ENCODE data around the gene AMOTL1.
A peak's percentile ranks its signal among the peaks of the same experiment; 100 is the strongest.

Gene AMOTL1

GRCh38 chr11:94759522-94759921, 8.6 kb upstream of the AMOTL1 start:
- WGBS (ENCODE audit: insufficient coverage) = 100% methylated on average over 1 of the region's 2 CpGs
- H3K4me1 ChIP-seq (ENCODE audit: control extremely low read depth in 1 of 4, control insufficient read depth in 4 of 4, insufficient read depth in 4 of 4, low read length in 3 of 4) = peaks cover 0 to 12% (median 7%) of the 10 kb centered on the region in 4 experiments
- no peaks in the 10 kb centered on the region for H3K36me3 ChIP-seq (ENCODE audit: control insufficient read depth in 4 of 4, insufficient read depth in 4 of 4, low read length in 3 of 4)
- H3K4me3 ChIP-seq (ENCODE audit: control insufficient read depth in 1 of 7, extremely low read depth in 1 of 7, insufficient read depth in 4 of 7, low read depth in 2 of 7, low read length in 6 of 7) = no peak overlapping the region
- ChIA-PET CTCF (interaction anchor here (0.7 to 4.3 kb wide), 7 partner anchors 9 to 388 kb away, joined by 3 to 34 read pairs (median 3); partner anchors contain the start of gene AMOTL1), POLR2A (interaction anchor here (0.6 kb wide), 1 partner anchor 247 kb away, joined by 3 read pairs; no protein-coding TSS in a partner anchor)
- no peaks in the 10 kb centered on the region for H3K27me3 ChIP-seq (replicated peaks in 2 of 5; ENCODE audit: control insufficient read depth in 4 of 5, insufficient read depth in 5 of 5, low read length in 4 of 5)
- DNase-seq = no peak
- no peak overlapping the region for H3K27ac ChIP-seq (ENCODE audit: insufficient read depth in 1 of 2, low read depth in 1 of 2, low read length in 2 of 2, poor library complexity in 1 of 2, severe bottlenecking in 2 of 2)
- H3K9me3 ChIP-seq (ENCODE audit: control extremely low read depth in 1 of 5, control insufficient read depth in 4 of 5, insufficient read depth in 2 of 5, low read depth in 1 of 5, low read length in 4 of 5) = no peaks in the 10 kb centered on the region

DNA sequence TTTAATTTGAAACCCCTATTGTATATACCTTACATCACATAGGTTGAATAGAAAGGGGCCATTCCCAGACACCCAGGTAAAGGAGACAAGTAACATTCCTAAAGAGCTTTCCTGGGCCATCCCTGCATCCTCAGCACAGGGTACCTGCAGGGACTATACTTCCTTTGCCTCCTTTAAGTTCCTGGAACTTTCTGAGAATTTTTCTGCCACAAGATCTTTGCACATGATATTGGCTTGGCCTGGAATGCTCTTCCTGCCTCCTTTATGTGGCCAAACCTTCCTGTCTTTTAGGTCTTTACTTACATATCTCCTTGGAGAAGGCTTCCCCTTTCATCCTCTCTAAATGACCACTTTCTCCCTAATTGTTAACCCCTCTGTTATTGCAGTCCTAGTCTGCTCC, 7.9 kb upstream of the AMOTL1 start:
- no peaks in the 10 kb centered on the region for H3K9me3 ChIP-seq (ENCODE audit: control extremely low read depth in 1 of 5, control insufficient read depth in 4 of 5, insufficient read depth in 2 of 5, low read depth in 1 of 5, low read length in 4 of 5)
- no peak for DNase-seq
- H3K27ac ChIP-seq (ENCODE audit: insufficient read depth in 1 of 2, low read depth in 1 of 2, low read length in 2 of 2, poor library complexity in 1 of 2, severe bottlenecking in 2 of 2) = no peak overlapping the region
- no peak overlapping the region for H3K4me3 ChIP-seq (ENCODE audit: control insufficient read depth in 1 of 7, extremely low read depth in 1 of 7, insufficient read depth in 4 of 7, low read depth in 2 of 7, low read length in 6 of 7)
- H3K36me3 ChIP-seq (ENCODE audit: control insufficient read depth in 4 of 4, insufficient read depth in 4 of 4, low read length in 3 of 4) = no peaks in the 10 kb centered on the region
- POLR2A ChIA-PET = no interaction called here
- H3K27me3 ChIP-seq (replicated peaks in 2 of 5; ENCODE audit: control insufficient read depth in 4 of 5, insufficient read depth in 5 of 5, low read length in 4 of 5) = no peaks in the 10 kb centered on the region
- CTCF ChIA-PET = interaction anchor here (1.0 to 4.3 kb wide), 4 partner anchors 8 to 163 kb away, joined by 3 to 34 read pairs (median 3); partner anchors contain the start of gene AMOTL1
- peaks cover 0 to 12% (median 7%) of the 10 kb centered on the region in 4 experiments for H3K4me1 ChIP-seq (ENCODE audit: control extremely low read depth in 1 of 4, control insufficient read depth in 4 of 4, insufficient read depth in 4 of 4, low read length in 3 of 4)

- CTCF ChIA-PET = interaction anchor here (0.8 to 8.9 kb wide), 12 partner anchors 8 to 147 kb away, joined by 3 to 84 read pairs (median 4); no protein-coding TSS in a partner anchor
- H3K27me3 ChIP-seq (replicated peaks in 2 of 5; ENCODE audit: control insufficient read depth in 4 of 5, insufficient read depth in 5 of 5, low read length in 4 of 5) = no peaks in the 10 kb centered on the region
- no peak overlapping the region for H3K27ac ChIP-seq (ENCODE audit: insufficient read depth in 1 of 2, low read depth in 1 of 2, low read length in 2 of 2, poor library complexity in 1 of 2, severe bottlenecking in 2 of 2)
- POLR2A ChIA-PET = interaction anchor here (0.7 to 0.9 kb wide), 2 partner anchors 23 to 211 kb away, joined by 3 read pairs; partner anchors contain the start of gene CWC15
- H3K4me1 ChIP-seq (ENCODE audit: control extremely low read depth in 1 of 4, control insufficient read depth in 4 of 4, insufficient read depth in 4 of 4, low read length in 3 of 4) = peaks cover 0 to 6% (median 3%) of the 10 kb centered on the region in 4 experiments
- H3K4me3 ChIP-seq (ENCODE audit: control insufficient read depth in 1 of 7, extremely low read depth in 1 of 7, insufficient read depth in 4 of 7, low read depth in 2 of 7, low read length in 6 of 7) = no peak overlapping the region
- 86% methylated on average over 1 of the region's 1 CpG for WGBS (ENCODE audit: insufficient coverage)
- H3K9me3 ChIP-seq (ENCODE audit: control extremely low read depth in 1 of 5, control insufficient read depth in 4 of 5, insufficient read depth in 2 of 5, low read depth in 1 of 5, low read length in 4 of 5) = no peaks in the 10 kb centered on the region
- no peaks in the 10 kb centered on the region for H3K36me3 ChIP-seq (ENCODE audit: control insufficient read depth in 4 of 4, insufficient read depth in 4 of 4, low read length in 3 of 4)
- peak; percentile 63 to 72 (median 70) for DNase-seq
Measured at GRCh38 chr11:94762208-94762607, 5.9 kb upstream of the AMOTL1 start.

DNA sequence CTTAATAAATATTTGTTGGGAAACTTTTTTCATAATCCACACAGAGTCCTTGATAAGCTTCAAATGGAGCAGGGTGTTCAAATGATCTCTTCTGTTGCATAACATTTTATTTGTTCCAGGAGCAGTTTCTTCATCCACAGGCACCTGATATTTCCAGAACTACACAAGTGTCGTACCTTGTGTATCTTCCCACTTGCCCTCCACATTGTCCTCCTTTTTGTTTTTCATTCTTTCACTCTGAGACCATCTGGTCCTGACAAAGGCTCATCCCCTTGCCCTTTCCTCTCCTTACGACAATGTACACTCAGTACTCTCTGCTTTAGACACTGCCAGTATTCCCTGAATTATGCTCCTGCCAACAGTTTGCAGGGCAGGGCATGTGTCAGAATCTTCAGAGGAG, 5.2 kb upstream of the AMOTL1 start:
- Histone ChIP-seq H3K27me3 (replicated peaks in 2 of 5; ENCODE audit: control insufficient read depth in 4 of 5, insufficient read depth in 5 of 5, low read length in 4 of 5) (no peaks in the 10 kb centered on the region), H3K36me3 (ENCODE audit: control insufficient read depth in 4 of 4, insufficient read depth in 4 of 4, low read length in 3 of 4) (no peaks in the 10 kb centered on the region), H3K9me3 (ENCODE audit: control extremely low read depth in 1 of 5, control insufficient read depth in 4 of 5, insufficient read depth in 2 of 5, low read depth in 1 of 5, low read length in 4 of 5) (no peaks in the 10 kb centered on the region), H3K4me3 (ENCODE audit: control insufficient read depth in 1 of 7, extremely low read depth in 1 of 7, insufficient read depth in 4 of 7, low read depth in 2 of 7, low read length in 6 of 7) (no peak overlapping the region), H3K4me1 (ENCODE audit: control extremely low read depth in 1 of 4, control insufficient read depth in 4 of 4, insufficient read depth in 4 of 4, low read length in 3 of 4) (peaks cover 0 to 7% (median 3%) of the 10 kb centered on the region in 4 experiments), H3K27ac (ENCODE audit: insufficient read depth in 1 of 2, low read depth in 1 of 2, low read length in 2 of 2, poor library complexity in 1 of 2, severe bottlenecking in 2 of 2) (no peak overlapping the region)
- 80% methylated on average over 2 of the region's 2 CpGs for WGBS (ENCODE audit: insufficient coverage)
- no peak for DNase-seq
- POLR2A ChIA-PET = no interaction called here
- CTCF ChIA-PET = interaction anchor here (1.0 to 8.9 kb wide), 9 partner anchors 9 to 148 kb away, joined by 3 to 84 read pairs (median 4); no protein-coding TSS in a partner anchor

DNA sequence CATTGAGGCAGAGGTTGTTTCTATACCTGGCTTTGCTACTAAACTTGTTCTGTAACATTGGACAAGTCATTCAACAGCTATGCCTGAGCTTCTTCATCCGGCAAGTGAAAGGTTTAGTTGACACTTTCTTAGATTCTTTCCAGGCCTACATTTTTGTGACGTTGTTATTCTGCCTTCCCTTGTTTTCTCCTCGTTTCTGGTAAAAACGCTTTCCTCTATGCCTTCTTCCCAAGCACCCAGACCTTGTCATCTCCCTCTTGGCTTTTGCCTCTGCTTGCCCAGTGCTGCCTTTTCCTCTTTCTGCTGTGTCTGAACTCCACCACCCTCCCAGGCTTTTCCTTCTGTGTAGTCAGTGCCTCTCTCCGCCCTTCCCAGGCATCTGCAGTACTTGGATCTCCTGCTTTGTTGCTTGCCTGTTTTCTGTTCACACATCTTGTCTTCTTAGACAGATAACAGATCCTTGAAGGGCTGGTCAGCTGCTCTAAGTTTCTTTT, 1.4 kb upstream of the AMOTL1 start:
- CTCF ChIA-PET = interaction anchor here (1.0 to 8.9 kb wide), 6 partner anchors 9 to 144 kb away, joined by 3 to 84 read pairs (median 4); no protein-coding TSS in a partner anchor
- H3K36me3 ChIP-seq (ENCODE audit: control insufficient read depth in 4 of 4, insufficient read depth in 4 of 4, low read length in 3 of 4) = no peaks in the 10 kb centered on the region
- WGBS (ENCODE audit: insufficient coverage) = 80% methylated on average over 4 of the region's 5 CpGs
- H3K4me1 ChIP-seq (ENCODE audit: control extremely low read depth in 1 of 4, control insufficient read depth in 4 of 4, insufficient read depth in 4 of 4, low read length in 3 of 4) = peaks cover 0 to 20% (median 12%) of the 10 kb centered on the region in 4 experiments
- H3K4me3 ChIP-seq (ENCODE audit: control insufficient read depth in 1 of 7, extremely low read depth in 1 of 7, insufficient read depth in 4 of 7, low read depth in 2 of 7, low read length in 6 of 7) = no peak overlapping the region
- no peak for DNase-seq
- H3K27me3 ChIP-seq (replicated peaks in 2 of 5; ENCODE audit: control insufficient read depth in 4 of 5, insufficient read depth in 5 of 5, low read length in 4 of 5) = no peaks in the 10 kb centered on the region
- no peak overlapping the region for H3K27ac ChIP-seq (ENCODE audit: insufficient read depth in 1 of 2, low read depth in 1 of 2, low read length in 2 of 2, poor library complexity in 1 of 2, severe bottlenecking in 2 of 2)
- POLR2A ChIA-PET = no interaction called here
- H3K9me3 ChIP-seq (ENCODE audit: control extremely low read depth in 1 of 5, control insufficient read depth in 4 of 5, insufficient read depth in 2 of 5, low read depth in 1 of 5, low read length in 4 of 5) = no peaks in the 10 kb centered on the region

DNA sequence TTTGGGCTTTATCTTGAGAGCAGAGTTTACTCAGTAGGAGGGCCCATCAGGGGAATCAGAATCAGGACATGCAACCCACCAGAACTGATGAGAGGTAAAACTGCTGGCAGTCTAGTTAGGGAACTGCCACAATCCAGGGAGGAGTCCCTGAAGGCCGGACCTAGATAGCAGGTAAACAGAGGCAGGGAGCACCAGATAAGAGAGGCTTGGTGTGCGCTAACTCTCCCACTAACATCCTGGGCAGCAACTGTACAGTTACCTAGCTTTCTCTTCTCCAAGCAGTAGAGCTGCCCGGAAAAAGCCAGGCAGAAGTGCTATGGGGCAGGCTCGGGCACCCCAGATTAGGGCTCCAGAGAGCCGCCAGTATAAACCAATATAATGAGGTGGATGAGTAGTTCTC, 865 bp upstream of the AMOTL1 start:
- Histone ChIP-seq H3K27ac (ENCODE audit: insufficient read depth in 1 of 2, low read depth in 1 of 2, low read length in 2 of 2, poor library complexity in 1 of 2, severe bottlenecking in 2 of 2) (no peak overlapping the region), H3K4me1 (ENCODE audit: control extremely low read depth in 1 of 4, control insufficient read depth in 4 of 4, insufficient read depth in 4 of 4, low read length in 3 of 4) (peaks cover 0 to 20% (median 12%) of the 10 kb centered on the region in 4 experiments), H3K27me3 (replicated peaks in 2 of 5; ENCODE audit: control insufficient read depth in 4 of 5, insufficient read depth in 5 of 5, low read length in 4 of 5) (no peaks in the 10 kb centered on the region), H3K4me3 (ENCODE audit: control insufficient read depth in 1 of 7, extremely low read depth in 1 of 7, insufficient read depth in 4 of 7, low read depth in 2 of 7, low read length in 6 of 7) (peak overlapping the region in 3 of 7 experiments; percentile 89 to 96 (median 93)), H3K9me3 (ENCODE audit: control extremely low read depth in 1 of 5, control insufficient read depth in 4 of 5, insufficient read depth in 2 of 5, low read depth in 1 of 5, low read length in 4 of 5) (peaks cover 0 to 2% (median 0%) of the 10 kb centered on the region in 5 experiments), H3K36me3 (ENCODE audit: control insufficient read depth in 4 of 4, insufficient read depth in 4 of 4, low read length in 3 of 4) (no peaks in the 10 kb centered on the region)
- no peak for DNase-seq
- 84% methylated on average over 3 of the region's 5 CpGs for WGBS (ENCODE audit: insufficient coverage)
- ChIA-PET CTCF (interaction anchor here (1.0 to 8.9 kb wide), 7 partner anchors 10 to 144 kb away, joined by 3 to 84 read pairs (median 3); no protein-coding TSS in a partner anchor), POLR2A (interaction anchor here (0.9 to 1.3 kb wide), 2 partner anchors 11 to 27 kb away, joined by 3 to 4 read pairs; no protein-coding TSS in a partner anchor)
